Measurements from ENCODE around the gene ODAD3.

DNA sequence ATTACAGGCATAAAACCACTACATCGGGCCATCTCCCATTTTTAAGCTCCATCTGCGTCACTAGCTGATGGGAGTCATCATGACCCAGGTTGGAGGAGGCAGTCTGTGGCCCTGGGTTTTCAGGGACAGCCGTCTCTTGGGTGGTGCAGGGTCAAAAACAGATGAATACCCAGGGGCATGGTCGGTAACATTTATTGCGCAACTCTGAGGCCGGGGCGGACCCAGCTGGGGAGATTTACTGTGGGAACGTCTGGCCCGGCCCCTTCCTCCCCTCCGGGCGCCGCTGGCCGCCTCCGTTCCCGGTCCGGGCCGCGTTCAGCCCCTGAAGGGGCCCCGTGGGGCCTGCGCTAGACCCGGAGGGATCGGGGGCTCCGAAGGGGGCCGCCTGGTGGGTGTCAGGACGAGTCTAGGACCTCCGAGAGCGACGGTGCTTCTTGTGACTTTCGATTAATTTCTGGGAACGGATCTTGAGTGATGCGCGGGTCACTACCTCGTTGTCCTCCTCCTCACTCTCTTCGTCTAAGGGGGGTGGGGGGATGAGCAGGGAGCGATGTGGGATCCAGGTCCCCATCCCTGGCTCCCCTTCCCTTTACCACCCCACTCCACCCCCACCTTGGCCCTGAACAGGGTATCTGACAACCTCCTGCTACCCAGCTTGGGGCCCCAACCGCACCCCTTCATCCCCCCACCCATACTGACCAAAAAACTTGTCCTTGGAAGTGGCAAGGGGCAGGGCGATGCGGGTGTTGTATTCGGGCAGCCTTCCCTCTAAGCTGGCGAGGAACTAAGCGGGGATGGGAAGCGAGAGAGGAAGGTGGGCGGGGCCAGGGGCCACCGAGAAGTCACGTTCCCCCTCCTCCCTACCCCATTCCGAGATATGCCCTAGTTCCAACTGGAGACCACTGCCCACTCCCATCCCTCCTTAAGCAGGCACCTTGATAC lies 14.2 kb downstream of the ODAD3 start:
- no peak for TF ChIP-seq CTCF (IDR thresholded peaks at IDR 0.05)
- TF ChIP-seq EZH2 (IDR thresholded peaks at IDR 0.05): peak; percentile 48
- TF ChIP-seq EZH2phosphoT487 (IDR thresholded peaks at IDR 0.05): peak; percentile 40

All from neural progenitor cell (in vitro differentiated cells).